DMS53 treated with DMSO at 0.1 percent for 48 hours (cell line): ENCODE results near the gene TECPR2.
A peak's percentile ranks its signal among the peaks of the same experiment; 100 is the strongest.

Experiments used
- DNase-seq: peaks from one replicate; lab custom pipeline; 2025; ENCODE audit not compliant: unreplicated experiment; lab: John Stamatoyannopoulos, UW

The TECPR2 gene

GRCh38 chr14:102464846-102465341, 102.2 kb downstream of the TECPR2 start:
- no peak for DNase-seq

DNA sequence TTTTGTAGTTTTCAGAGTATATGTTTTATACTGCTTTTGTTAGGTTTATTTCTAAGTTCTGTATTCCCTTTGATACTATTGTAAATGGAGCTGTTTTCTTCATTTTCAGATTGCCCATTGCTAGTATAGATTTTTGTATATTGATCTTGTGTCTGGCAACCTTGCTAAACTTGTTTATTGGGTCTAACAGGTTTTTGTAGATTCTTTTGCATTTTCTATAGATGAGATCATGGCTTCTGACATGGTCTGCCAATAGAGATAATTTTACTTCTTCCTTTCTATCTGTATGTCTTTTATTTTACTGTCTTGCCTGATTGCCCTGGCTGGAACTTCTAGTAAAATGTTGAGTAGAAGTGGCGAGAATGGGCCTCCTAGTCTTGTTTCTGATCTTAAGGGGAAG, 106.5 kb downstream of the TECPR2 start:
- DNase-seq: no peak

GRCh38 chr14:102471921-102472790, 109.4 kb downstream of the TECPR2 start:
- DNase-seq: no peak

GRCh38 chr14:102472791-102473150, 110.0 kb downstream of the TECPR2 start:
- no peak for DNase-seq

DNA sequence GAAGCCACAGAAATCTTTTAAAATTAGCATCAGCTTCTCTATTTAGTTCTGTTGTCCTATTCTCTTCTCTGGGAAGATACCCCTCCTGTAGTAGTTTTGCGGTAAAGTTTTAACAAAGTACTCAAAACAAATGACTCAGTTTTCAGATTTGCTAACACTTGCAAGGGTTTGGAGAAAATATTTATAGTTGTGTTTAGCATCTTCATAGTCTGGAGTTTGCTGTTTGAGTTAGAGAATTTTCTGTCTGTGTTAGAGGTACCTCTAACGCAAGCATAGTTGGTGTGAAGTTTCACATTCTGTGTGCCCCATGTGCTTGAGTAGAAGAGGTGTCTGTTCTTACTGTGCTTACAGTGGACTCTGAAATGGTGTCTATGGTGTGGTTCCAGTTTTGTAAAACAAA, 110.8 kb downstream of the TECPR2 start:
- DNase-seq: no peak

GRCh38 chr14:102474934-102475333, 112.2 kb downstream of the TECPR2 start:
- DNase-seq: no peak

DNA sequence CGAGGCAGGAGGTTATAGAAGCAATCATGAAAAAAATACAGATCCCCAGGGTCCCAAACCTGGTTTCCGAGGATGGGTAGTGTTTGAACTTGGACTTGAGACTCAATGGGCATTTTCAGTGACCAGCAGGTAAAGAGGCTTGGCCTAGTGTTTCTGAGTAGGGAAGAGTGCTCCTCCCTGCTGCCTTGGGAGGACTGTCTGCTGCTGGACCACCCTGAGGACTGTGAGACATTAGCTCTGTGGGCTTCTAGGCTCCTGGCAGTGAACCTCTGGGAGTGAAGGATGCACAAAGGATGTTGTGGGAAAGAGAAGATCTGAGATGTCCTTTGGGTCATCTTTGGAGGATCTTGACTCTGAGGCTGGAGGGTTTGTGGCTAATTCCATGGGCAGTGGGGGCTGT, 116.4 kb downstream of the TECPR2 start:
- no peak for DNase-seq

DNA sequence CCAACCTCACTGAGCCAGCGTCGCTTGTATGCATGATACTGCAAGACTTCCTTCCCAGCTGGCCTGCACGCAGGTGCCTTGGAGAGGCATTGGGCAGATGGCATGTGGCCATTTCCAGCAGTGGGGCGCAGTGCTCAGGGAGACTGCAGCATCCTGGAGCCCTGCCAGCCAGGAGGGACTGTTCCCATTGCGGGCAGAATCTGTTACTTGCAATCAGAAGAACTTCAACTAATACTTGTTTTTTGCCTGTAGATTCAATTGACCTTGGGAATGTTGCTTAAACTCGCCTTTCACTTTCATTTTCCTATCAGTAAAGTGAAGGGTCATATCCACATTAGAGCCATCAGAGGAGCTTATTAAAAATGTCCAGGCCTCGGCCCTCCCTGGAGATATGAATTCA, 117.0 kb downstream of the TECPR2 start:
- no peak for DNase-seq

GRCh38 chr14:102481371-102481770, 118.6 kb downstream of the TECPR2 start:
- DNase-seq: no peak

GRCh38 chr14:102481791-102482238, 119.1 kb downstream of the TECPR2 start:
- DNase-seq: peak; percentile 51

- DNase-seq: no peak
Measured at GRCh38 chr14:102484316-102484715, 121.6 kb downstream of the TECPR2 start.

- no peak for DNase-seq
Measured at GRCh38 chr14:102485693-102486512, 123.2 kb downstream of the TECPR2 start.

- no peak for DNase-seq
Measured at GRCh38 chr14:102486513-102487203, 123.9 kb downstream of the TECPR2 start.

GRCh38 chr14:102487204-102487577, 124.5 kb downstream of the TECPR2 start:
- no peak for DNase-seq

DNA sequence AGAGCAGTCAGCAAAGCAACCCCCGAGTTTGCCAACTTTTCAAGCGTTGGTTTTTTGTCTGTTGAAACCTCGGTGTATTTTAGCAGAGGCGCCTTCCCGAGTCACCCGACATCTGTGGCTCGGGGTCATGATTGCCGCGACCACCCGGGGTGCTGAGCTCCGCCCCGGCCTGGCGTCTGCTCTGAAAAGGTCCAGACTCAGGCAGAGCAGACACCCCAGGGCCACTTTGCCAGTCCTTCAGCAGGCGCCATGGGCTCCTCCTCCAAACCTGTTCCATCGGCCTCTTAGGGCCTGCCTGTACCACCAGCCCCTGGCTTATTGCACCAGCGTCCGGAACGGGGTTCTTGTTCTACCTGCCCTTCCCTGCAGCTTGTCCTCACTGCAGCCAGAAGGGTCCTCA, 127.7 kb downstream of the TECPR2 start:
- no peak for DNase-seq

GRCh38 chr14:102491366-102491765, 128.6 kb downstream of the TECPR2 start:
- DNase-seq: no peak

DNA sequence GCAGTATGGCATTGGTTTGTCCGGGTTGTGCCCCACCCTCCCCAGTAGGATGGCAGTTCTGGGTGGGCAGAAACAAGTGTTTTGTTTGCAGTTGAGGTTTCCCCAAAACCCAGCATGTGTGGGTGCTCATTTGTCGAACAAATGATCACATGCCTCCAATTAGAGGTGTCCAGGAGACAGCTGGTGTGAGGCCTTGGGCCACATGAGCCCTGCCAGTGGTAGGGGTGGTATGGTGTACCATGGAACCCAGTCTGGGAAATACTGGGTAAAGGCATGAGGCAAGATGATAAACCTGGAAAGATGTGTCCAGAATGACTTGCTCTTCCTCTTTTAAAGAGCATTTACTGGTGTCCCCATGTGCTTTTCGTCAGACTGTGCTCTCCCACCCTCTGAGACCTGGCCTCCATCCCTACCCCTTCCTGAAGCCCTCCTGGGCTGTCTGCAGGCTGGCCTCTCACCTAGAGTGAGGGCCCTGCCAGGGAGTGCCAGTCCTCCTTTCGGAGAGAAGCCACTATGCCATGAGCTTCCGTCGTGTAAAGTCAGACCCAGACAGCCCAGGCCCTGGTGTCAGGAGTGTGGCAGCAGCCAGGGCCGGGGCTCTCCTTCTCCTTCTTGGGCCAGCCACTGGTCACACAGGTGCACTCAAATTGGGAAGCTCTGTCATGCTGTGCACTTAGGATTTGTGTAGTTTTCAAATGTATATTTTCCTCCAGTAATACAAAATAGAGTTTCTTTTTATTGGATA, 129.2 kb downstream of the TECPR2 start:
- no peak for DNase-seq

DNA sequence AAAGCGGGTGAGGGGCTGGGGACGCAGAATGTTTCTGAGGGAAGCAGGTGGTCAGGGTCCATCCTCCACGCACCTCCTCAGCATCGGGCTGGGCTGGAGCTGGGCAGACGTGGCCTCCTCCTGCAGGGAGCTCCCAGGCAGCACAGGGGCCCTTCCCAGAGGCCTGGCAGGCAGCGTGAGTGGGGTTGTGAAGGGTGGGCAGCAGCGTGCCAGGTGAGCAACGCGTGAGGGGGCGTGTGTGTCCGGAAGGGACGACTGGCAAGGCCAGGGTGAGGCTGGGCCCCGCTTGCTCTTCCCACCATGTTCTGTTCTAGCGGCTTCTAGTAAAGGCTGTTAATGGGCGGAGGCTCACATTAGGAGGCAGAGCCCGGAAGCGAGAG, 129.8 kb downstream of the TECPR2 start:
- DNase-seq: no peak

DNA sequence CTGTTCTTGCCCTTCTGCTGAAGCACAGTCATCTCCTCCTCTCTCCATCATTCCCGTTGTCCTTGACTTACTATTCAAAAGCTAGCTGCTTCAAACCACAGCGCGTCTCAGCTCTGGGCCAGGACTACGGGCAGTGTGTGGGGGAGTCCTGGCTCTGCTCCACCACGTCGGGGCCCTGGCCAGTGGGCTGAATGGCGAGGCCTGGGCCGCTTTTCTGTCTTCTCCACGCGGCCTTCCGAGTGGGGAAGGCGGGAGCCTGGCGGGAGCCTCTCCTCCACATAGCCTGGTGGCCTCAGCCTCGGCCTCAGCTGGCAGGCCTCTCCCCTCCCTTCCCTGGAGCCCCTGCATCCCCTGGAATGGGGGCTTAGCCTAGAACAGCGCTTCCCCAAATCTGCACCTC, 130.4 kb downstream of the TECPR2 start:
- no peak for DNase-seq

GRCh38 chr14:102493585-102493984, 130.8 kb downstream of the TECPR2 start:
- DNase-seq: no peak
